Measurements from ENCODE around the gene ELF4. TPM values are rescaled to one million over a fixed set of nuclear protein-coding genes. Genes with fewer than 3 reads are reported as not detected.

ELF4 gene
- total and polyA plus RNA-seq, 9 of the 15 experiments (the other 6 are each of a cell fraction or from before 2014, with no cell fraction given): 5.9 to 55.8 (median 25.2) TPM

DNA sequence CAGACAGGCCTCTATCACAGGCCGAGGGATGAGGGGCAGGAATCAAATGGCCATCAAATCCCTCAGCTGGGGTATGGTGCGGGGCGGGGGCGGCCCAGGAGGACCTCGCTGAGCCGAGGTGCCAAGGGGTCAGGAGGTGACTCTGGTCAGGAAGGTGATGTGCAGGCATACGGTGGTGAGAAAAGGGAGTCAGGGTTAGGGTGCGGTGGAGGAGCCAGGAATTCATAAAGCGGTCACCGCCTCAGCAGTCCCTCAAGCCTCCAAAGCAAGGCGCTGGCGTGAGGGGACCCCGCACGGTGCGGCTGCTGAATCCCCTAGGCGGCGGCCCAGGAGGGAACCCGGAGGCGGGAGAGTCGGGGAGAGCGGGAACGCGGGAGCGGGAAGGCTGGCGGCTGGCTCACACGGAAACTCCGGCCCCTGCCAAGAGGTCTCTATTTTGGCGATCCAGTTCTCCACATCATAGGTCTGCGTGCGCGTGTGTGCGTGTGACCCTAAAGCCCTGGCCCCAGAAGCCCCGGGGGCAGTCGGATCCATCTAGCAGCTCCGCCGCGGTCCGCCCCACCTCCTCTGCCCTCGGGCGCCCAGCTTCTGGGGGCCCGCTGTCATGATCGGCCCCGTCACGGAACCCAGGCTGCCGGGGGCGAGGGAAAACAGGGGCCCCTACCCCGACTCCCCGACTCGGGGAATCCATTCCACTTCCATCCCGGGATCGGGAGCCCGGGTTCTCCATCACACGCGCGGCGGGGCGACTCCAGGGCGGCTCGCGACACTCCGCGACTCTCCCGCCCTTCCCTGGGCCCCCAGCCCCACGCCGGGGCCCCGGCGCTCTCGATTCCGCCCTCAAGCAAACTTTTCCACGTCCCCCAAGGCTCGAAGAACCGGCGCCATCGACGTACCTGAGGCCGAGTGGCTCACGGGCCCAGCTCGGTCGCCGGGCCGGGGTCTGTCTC, 593 bp downstream of the ELF4 start (continued):
- no peak for TF ChIP-seq ARID4B (CRISPR knock-in tag; IDR thresholded peaks at IDR 0.05)
- TF ChIP-seq SIN3A (IDR thresholded peaks at IDR 0.05; ENCODE audit: borderline replicate concordance in 2 of 2, control insufficient read depth in 1 of 2, low read depth in 2 of 2, low read length in 2 of 2): 0 out of 4 replicates have a peak, but pooled peaks of 1 of the 2 experiments have one; percentile 6
- no peak for TF ChIP-seq ARHGAP35 (IDR thresholded peaks at IDR 0.05; ENCODE audit: partially characterized antibody)
- TF ChIP-seq ZNF644 (tag; IDR thresholded peaks at IDR 0.05; ENCODE audit: low read depth): no peak
- no peak for TF ChIP-seq MTA1 (IDR thresholded peaks at IDR 0.05; ENCODE audit: borderline replicate concordance)
- no peak for TF ChIP-seq ZNF134 (CRISPR knock-in tag; conservative IDR thresholded peaks at IDR 0.05)
- no peak for TF ChIP-seq MEF2D (tag; conservative IDR thresholded peaks at IDR 0.05; ENCODE audit: low read depth)
- TF ChIP-seq ATF6 (CRISPR knock-in tag; IDR thresholded peaks at IDR 0.05): peak; percentile 48; the same call in 1 of the 2 replicates
- no peak for TF ChIP-seq HNRNPLL (IDR thresholded peaks at IDR 0.05; ENCODE audit: low read depth, low read length, poor library complexity, severe bottlenecking)
- TF ChIP-seq POU5F1 (IDR thresholded peaks at IDR 0.05; ENCODE audit: borderline replicate concordance, low read depth, low read length, partially characterized antibody): no peak
- TF ChIP-seq SRSF7 (optimal IDR thresholded peaks at IDR 0.05; ENCODE audit: low read depth, low read length): no peak
- no peak for TF ChIP-seq RAD21 (CRISPR knock-in tag; conservative IDR thresholded peaks at IDR 0.05 in 1 of 2, IDR thresholded peaks at IDR 0.05 in 1 of 2)
- TF ChIP-seq, protein P1, sequence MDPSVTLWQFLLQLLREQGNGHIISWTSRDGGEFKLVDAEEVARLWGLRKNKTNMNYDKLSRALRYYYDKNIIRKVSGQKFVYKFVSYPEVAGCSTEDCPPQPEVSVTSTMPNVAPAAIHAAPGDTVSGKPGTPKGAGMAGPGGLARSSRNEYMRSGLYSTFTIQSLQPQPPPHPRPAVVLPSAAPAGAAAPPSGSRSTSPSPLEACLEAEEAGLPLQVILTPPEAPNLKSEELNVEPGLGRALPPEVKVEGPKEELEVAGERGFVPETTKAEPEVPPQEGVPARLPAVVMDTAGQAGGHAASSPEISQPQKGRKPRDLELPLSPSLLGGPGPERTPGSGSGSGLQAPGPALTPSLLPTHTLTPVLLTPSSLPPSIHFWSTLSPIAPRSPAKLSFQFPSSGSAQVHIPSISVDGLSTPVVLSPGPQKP (CRISPR knock-in tag; IDR thresholded peaks at IDR 0.05): no peak
- TF ChIP-seq, protein P2, sequence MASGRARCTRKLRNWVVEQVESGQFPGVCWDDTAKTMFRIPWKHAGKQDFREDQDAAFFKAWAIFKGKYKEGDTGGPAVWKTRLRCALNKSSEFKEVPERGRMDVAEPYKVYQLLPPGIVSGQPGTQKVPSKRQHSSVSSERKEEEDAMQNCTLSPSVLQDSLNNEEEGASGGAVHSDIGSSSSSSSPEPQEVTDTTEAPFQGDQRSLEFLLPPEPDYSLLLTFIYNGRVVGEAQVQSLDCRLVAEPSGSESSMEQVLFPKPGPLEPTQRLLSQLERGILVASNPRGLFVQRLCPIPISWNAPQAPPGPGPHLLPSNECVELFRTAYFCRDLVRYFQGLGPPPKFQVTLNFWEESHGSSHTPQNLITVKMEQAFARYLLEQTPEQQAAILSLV (tag; IDR thresholded peaks at IDR 0.05): no peak
- TF ChIP-seq ZNF395 (CRISPR knock-in tag; IDR thresholded peaks at IDR 0.05): no peak

All from K562 (cell line).